IMR-90 (cell line): ENCODE data around the gene NPC1. TPM values are rescaled to one million over a fixed set of nuclear protein-coding genes. Genes with fewer than 3 reads are reported as not detected.
A peak's percentile ranks its signal among the peaks of the same experiment; 100 is the strongest.

Experiments used
- ATAC-seq: fragments of 200-7000 bp; cut with Tn5 transposase; 2 replicates; pipeline ENCODE4 v1.9.1; 2020; ENCODE audit warnings: low read depth, mild to moderate bottlenecking, moderate library complexity
- BruUV-seq: library from RNA; stranded (reverse); fragments of 400-500 nt; replicated peaks from 2 replicates; lab custom pipeline; 2021; lab: Mats Ljungman, UMichigan
- CTCF ChIA-PET: fragments of 300-600 bp; formaldehyde crosslinking; extraction: SDS; loops from one replicate; lab custom pipeline; 2021; ENCODE audit warnings: antibody characterized with exemption; lab: Yijun Ruan, JAX
- POLR2A ChIA-PET: fragments of 300-600 bp; sonication (Branson Sonifier 250); formaldehyde crosslinking; loops from one replicate; lab custom pipeline; 2022; ENCODE audit warnings: antibody characterized with exemption; ENCODE audit not compliant: unreplicated experiment; lab: Charles Lee
- DNase-seq: peaks from one replicate; pipeline ENCODE4 v3.0.0; 2013
- H2AFZ ChIP-seq: replicated peaks from 2 replicates; pipeline ENCODE3; 2013; ENCODE audit warnings: low read length, mild to moderate bottlenecking; ENCODE audit not compliant: poor library complexity
- H2AK5ac ChIP-seq: 2 replicates; pipeline ENCODE4 v1.6.1; 2013; ENCODE audit warnings: low read depth, low read length, inconsistent platforms
- H2AK9ac ChIP-seq: replicated peaks from 2 replicates; pipeline ENCODE3; 2013; ENCODE audit warnings: mild to moderate bottlenecking, low read depth, low read length, moderate library complexity; ENCODE audit not compliant: poor library complexity
- H2BK120ac ChIP-seq: 2 replicates; pipeline ENCODE4 v1.6.1; 2013; ENCODE audit warnings: low read depth, low read length, inconsistent platforms
- H2BK15ac ChIP-seq: 3 replicates; pipeline ENCODE4 v1.6.1; 2013; ENCODE audit warnings: low read depth, low read length, inconsistent platforms
- H2BK20ac ChIP-seq: 2 replicates; pipeline ENCODE4 v1.6.1; 2013; ENCODE audit warnings: low read depth, mild to moderate bottlenecking, inconsistent platforms, low read length, moderate library complexity
- H2BK5ac ChIP-seq: 2 replicates; pipeline ENCODE4 v1.6.1; 2013; ENCODE audit warnings: mild to moderate bottlenecking, low read depth, low read length, inconsistent platforms; ENCODE audit not compliant: poor library complexity, severe bottlenecking
- H3K14ac ChIP-seq: replicated peaks from 2 replicates; pipeline ENCODE4 v1.6.1; 2013; ENCODE audit warnings: low read depth, low read length, inconsistent platforms
- H3K18ac ChIP-seq: 2 replicates; pipeline ENCODE4 v1.6.1; 2013; ENCODE audit warnings: low read depth, low read length, control low read depth
- H3K23ac ChIP-seq: 2 replicates; pipeline ENCODE4 v1.6.1; 2013; ENCODE audit warnings: low read depth, low read length, inconsistent platforms
- H3K27ac ChIP-seq: 2 replicates; pipeline ENCODE4 v1.5.1; 2013; ENCODE audit warnings: mild to moderate bottlenecking, control low read depth, low read length; ENCODE audit not compliant: insufficient read depth
- H3K27me3 ChIP-seq: 2 replicates; pipeline ENCODE4 v1.6.1; 2013; ENCODE audit warnings: low read length; ENCODE audit not compliant: control insufficient read depth, insufficient read depth
- H3K36me3 ChIP-seq: 2 replicates; pipeline ENCODE4 v1.6.1; 2013; ENCODE audit warnings: low read length, mixed read lengths; ENCODE audit not compliant: control insufficient read depth, insufficient read depth
- H3K4ac ChIP-seq: 2 replicates; pipeline ENCODE4 v1.6.1; 2013; ENCODE audit warnings: low read depth, low read length, inconsistent platforms
- H3K4me1 ChIP-seq: 2 replicates; pipeline ENCODE4 v1.6.1; 2013; ENCODE audit warnings: low read length, mixed read lengths; ENCODE audit not compliant: control insufficient read depth, insufficient read depth
- H3K4me2 ChIP-seq: 2 replicates; pipeline ENCODE4 v1.6.1; 2013; ENCODE audit warnings: low read depth, mild to moderate bottlenecking, control low read depth, low read length, moderate library complexity
- H3K4me3 ChIP-seq: 2 replicates; pipeline ENCODE4 v1.5.1; 2013; ENCODE audit warnings: low read depth, mild to moderate bottlenecking, control low read depth, low read length, moderate library complexity; ENCODE audit not compliant: insufficient read depth
- H3K56ac ChIP-seq: 2 replicates; pipeline ENCODE4 v1.6.1; 2013; ENCODE audit warnings: low read length, inconsistent platforms; ENCODE audit not compliant: insufficient read depth; ENCODE audit errors: extremely low read depth
- H3K79me1 ChIP-seq, 2 experiments: 2 replicates each; pipeline ENCODE4 v1.6.1; 2013; ENCODE audit warnings: low read length in 2 of 2, inconsistent platforms in 1 of 2, low read depth in 1 of 2
- H3K9ac ChIP-seq: 2 replicates; pipeline ENCODE4 v1.6.1; 2013; ENCODE audit warnings: low read depth, low read length, control low read depth
- H3K9me1 ChIP-seq: 2 replicates; pipeline ENCODE4 v1.6.1; 2013; ENCODE audit warnings: low read length, inconsistent platforms; ENCODE audit not compliant: insufficient read depth
- H3K9me3 ChIP-seq: 2 replicates; pipeline ENCODE4 v1.6.1; 2013; ENCODE audit warnings: low read length; ENCODE audit not compliant: control insufficient read depth, insufficient read depth
- H4K20me1 ChIP-seq: 2 replicates; pipeline ENCODE4 v1.6.1; 2013; ENCODE audit warnings: low read length, inconsistent platforms; ENCODE audit not compliant: insufficient read depth
- H4K5ac ChIP-seq: 2 replicates; pipeline ENCODE4 v1.6.1; 2013; ENCODE audit warnings: mild to moderate bottlenecking, low read depth, low read length, control low read depth
- H4K8ac ChIP-seq, 2 experiments: 2 replicates each; pipeline ENCODE4 v1.6.1; 2013; ENCODE audit warnings: low read depth in 2 of 2, low read length in 2 of 2, control low read depth in 1 of 2, inconsistent platforms in 1 of 2
- H4K91ac ChIP-seq: 2 replicates; pipeline ENCODE4 v1.6.1; 2013; ENCODE audit warnings: low read depth, low read length, inconsistent platforms; ENCODE audit not compliant: insufficient read depth
- BHLHE40 ChIP-seq: fragments of 150-350 bp; IDR thresholded peaks from 2 replicates; pipeline ENCODE4 v1.6.1; 2016; ENCODE audit warnings: mild to moderate bottlenecking, low read depth, low read length
- CEBPB ChIP-seq: IDR thresholded peaks from 2 replicates; pipeline ENCODE4 v1.6.1; 2012; ENCODE audit warnings: low read depth, low read length, improper control_type of control experiment
- CHD1 ChIP-seq: IDR thresholded peaks from 2 replicates; pipeline ENCODE4 v1.6.1; 2012; ENCODE audit warnings: low read depth, low read length, improper control_type of control experiment
- CTCF ChIP-seq: conservative IDR thresholded peaks from 2 replicates; pipeline ENCODE4 v1.5.1; 2012; ENCODE audit warnings: mild to moderate bottlenecking, low read depth, low read length, improper control_type of control experiment
- ELK1 ChIP-seq: fragments of 150-350 bp; IDR thresholded peaks from 2 replicates; pipeline ENCODE4 v1.6.1; 2016; ENCODE audit warnings: low read depth, mild to moderate bottlenecking, low read length, moderate library complexity, borderline replicate concordance
- FOS ChIP-seq: fragments of 150-350 bp; IDR thresholded peaks from 2 replicates; pipeline ENCODE4 v1.6.1; 2016; ENCODE audit warnings: low read depth, low read length
- MAFK ChIP-seq: IDR thresholded peaks from 2 replicates; pipeline ENCODE4 v1.6.1; 2012; ENCODE audit warnings: low read depth, low read length, improper control_type of control experiment
- MAZ ChIP-seq: IDR thresholded peaks from 2 replicates; pipeline ENCODE4 v1.6.1; 2012; ENCODE audit warnings: low read depth, mild to moderate bottlenecking, low read length, improper control_type of control experiment, moderate library complexity, borderline replicate concordance
- MXI1 ChIP-seq: IDR thresholded peaks from 2 replicates; pipeline ENCODE4 v1.6.1; 2012; ENCODE audit warnings: low read depth, mild to moderate bottlenecking, low read length, moderate library complexity, borderline replicate concordance
- NFE2L2 ChIP-seq: fragments of 150-350 bp; IDR thresholded peaks from 2 replicates; pipeline ENCODE4 v1.6.1; 2016; ENCODE audit warnings: low read depth, mild to moderate bottlenecking, low read length
- POLR2A ChIP-seq: IDR thresholded peaks from 2 replicates; pipeline ENCODE4 v1.6.1; 2012; ENCODE audit warnings: mild to moderate bottlenecking, low read depth, low read length
- RAD21 ChIP-seq: IDR thresholded peaks from 2 replicates; pipeline ENCODE4 v1.6.1; 2012; ENCODE audit warnings: low read length, improper control_type of control experiment
- RCOR1 ChIP-seq: IDR thresholded peaks from 2 replicates; pipeline ENCODE4 v1.6.1; 2012; ENCODE audit warnings: mild to moderate bottlenecking, low read length, improper control_type of control experiment; ENCODE audit not compliant: insufficient replicate concordance
- SMC3 ChIP-seq: fragments of 150-350 bp; IDR thresholded peaks from 2 replicates; pipeline ENCODE4 v1.6.1; 2016; ENCODE audit warnings: low read depth, mild to moderate bottlenecking, antibody characterized with exemption, low read length, moderate library complexity
- USF2 ChIP-seq: fragments of 150-350 bp; IDR thresholded peaks from 2 replicates; pipeline ENCODE4 v1.6.1; 2017; ENCODE audit warnings: mild to moderate bottlenecking, antibody characterized with exemption, low read length, low read depth
- WGBS, 2 experiments: methylation state at CpG; one replicate each; pipeline versions ENCODE4 v1.1.5 to v1.1.7; 2013; ENCODE audit warnings: missing lambda C conversion rate in 2 of 2; ENCODE audit not compliant: insufficient read length in 1 of 2; ENCODE audit errors: extremely low coverage in 2 of 2; 5-methylcytosine and 5-hydroxymethylcytosine counted together
- dilution Hi-C: fragments of 300-500 bp; cut with HindIII; formaldehyde crosslinking; loops from one replicate; pipeline ENCODE4 v1.14.3; 2018; ENCODE audit warnings: low sequenced_read_pairs; ENCODE audit not compliant: unreplicated experiment
- in situ Hi-C: fragments of 300-500 bp; cut with MboI; formaldehyde crosslinking; loops from 3 replicates; pipeline ENCODE4 v1.14.3; 2019; ENCODE audit warnings: low sequenced_read_pairs, inconsistent platforms, mixed read lengths
- intact Hi-C: fragments of 100-400 bp; cut with micrococcal nuclease; formaldehyde crosslinking; loops from 2 replicates; pipeline ENCODE4 v1.10.0; 2022
- polyA plus RNA-seq, 3 experiments: library from polyadenylated mRNA; depleted of rRNA; stranded (reverse); fragments of >200 nt; gene quantifications; 2 replicates each; pipeline ENCODE4 v1.2.3, GENCODE V29; 2012; ENCODE audit warnings: low replicate concordance in 1 of 3
- total RNA-seq: library from RNA; depleted of rRNA; stranded (reverse); fragments of >200 nt; gene quantifications from 2 replicates; pipeline ENCODE4 v1.2.3, GENCODE V29; 2012

Gene NPC1
- total and polyA plus RNA-seq, 2 of the 4 experiments (the other 2 are of a cell fraction): 7.5 to 7.9 TPM

- Histone ChIP-seq H4K20me1 (peaks cover 31% of the 10 kb centered on the region), H3K79me1 (peaks cover 23% of the 10 kb centered on the region in 2 experiments), H4K91ac (no peak overlapping the region), H3K4ac (no peak overlapping the region), H2BK20ac (no peak overlapping the region), H2AFZ (no peak overlapping the region), H3K18ac (no peak overlapping the region), H3K9ac (no peak overlapping the region), H3K14ac (0 out of 2 replicates have a peak overlapping the region, but pooled peaks have one; percentile 31), H3K27ac (no peak overlapping the region), H2AK5ac (no peak overlapping the region), H3K56ac (no peak overlapping the region), H2BK120ac (no peak overlapping the region), H3K4me1 (peaks cover 2% of the 10 kb centered on the region; the same call in 1 of the 2 replicates), H3K23ac (no peak overlapping the region), H3K4me3 (no peak overlapping the region), H2AK9ac (no peak overlapping the region), H3K36me3 (peaks cover 22% of the 10 kb centered on the region), H2BK5ac (no peak overlapping the region), H3K27me3 (no peaks in the 10 kb centered on the region), H3K9me1 (peaks cover 10% of the 10 kb centered on the region; the same call in 1 of the 2 replicates), H3K9me3 (no peaks in the 10 kb centered on the region), H4K8ac (no peak overlapping the region), H3K4me2 (no peak overlapping the region), H4K5ac (no peak overlapping the region), H2BK15ac (no peak overlapping the region)
- DNase-seq (no peak), ATAC-seq (no peak)
- ChIA-PET CTCF (no interaction called here), POLR2A (no interaction called here)
- no TSS peak for BruUV-seq
- intact Hi-C loops (no loop called here), in situ Hi-C loops (no loop called here), dilution Hi-C loops (no loop called here)
- WGBS, 2 experiments: no CpG with 5 or more reads among the region's 4 CpGs
- no peak for TF ChIP-seq BHLHE40
- no peak for TF ChIP-seq ELK1
- TF ChIP-seq MAZ: no peak
- no peak for TF ChIP-seq POLR2A
- no peak for TF ChIP-seq CTCF
- no peak for TF ChIP-seq MAFK
- no peak for TF ChIP-seq CHD1
- no peak for TF ChIP-seq SMC3
- TF ChIP-seq MXI1: no peak
- TF ChIP-seq CEBPB: no peak
- TF ChIP-seq NFE2L2: no peak
- TF ChIP-seq RCOR1: no peak
- no peak for TF ChIP-seq FOS
- TF ChIP-seq USF2: no peak
- no peak for TF ChIP-seq RAD21
Measured at GRCh38 chr18:23573020-23573419, 13.3 kb downstream of the NPC1 start.
